TTC549 (cell line): ENCODE data around the gene DPEP2.
"Not testable (repeated sequence)": the region's sequence is repeated elsewhere in the genome, so short reads cannot be mapped to it uniquely, and the experiment has no call there.

Experiments used
- FAIRE-seq: peaks from 2 replicates; lab custom pipeline; 2012; peaks lifted over from hg19 to GRCh38; lab: Jason Lieb, UNC

The DPEP2 gene

GRCh38 chr16:67976205-67976604 is 23.1 kb downstream of the DPEP2 start:
- FAIRE-seq = no peak

GRCh38 chr16:67975321-67976105 is 23.8 kb downstream of the DPEP2 start:
- FAIRE-seq = no peak

GRCh38 chr16:67972285-67972684 is 27.0 kb downstream of the DPEP2 start:
- FAIRE-seq = not testable (repeated sequence)

GRCh38 chr16:67971111-67971510 is 28.2 kb downstream of the DPEP2 start:
- FAIRE-seq = no peak

- FAIRE-seq = no peak
These were observed 29.8 kb downstream of the DPEP2 start for GRCh38 chr16:67969254-67970039.

GRCh38 chr16:67968400-67969253 is 30.7 kb downstream of the DPEP2 start, which contains the start of gene SLC12A4:
Gene SLC12A4, minus strand, starts transcription at chr16:67968637. Its CDS starts 84 bp downstream, at chr16:67968553.
- no peak for FAIRE-seq

- no peak for FAIRE-seq
These were observed 31.3 kb downstream of the DPEP2 start for GRCh38 chr16:67967958-67968399.

GRCh38 chr16:67967183-67967957 is 31.9 kb downstream of the DPEP2 start:
- no peak for FAIRE-seq

- FAIRE-seq = no peak
These were observed 32.6 kb downstream of the DPEP2 start for GRCh38 chr16:67966549-67967182.

- no peak for FAIRE-seq
These were observed 33.4 kb downstream of the DPEP2 start for GRCh38 chr16:67965668-67966548.

GRCh38 chr16:67964477-67965131 is 34.7 kb downstream of the DPEP2 start:
- no peak for FAIRE-seq

- FAIRE-seq = no peak
These were observed 35.5 kb downstream of the DPEP2 start for GRCh38 chr16:67963662-67964321.

GRCh38 chr16:67963292-67963661 is 36.0 kb downstream of the DPEP2 start:
- FAIRE-seq = no peak

GRCh38 chr16:67962135-67962534 is 37.1 kb downstream of the DPEP2 start:
- FAIRE-seq = no peak

- no peak for FAIRE-seq
These were observed 37.7 kb downstream of the DPEP2 start for GRCh38 chr16:67961551-67961957.

- FAIRE-seq = no peak
These were observed 39.6 kb downstream of the DPEP2 start for GRCh38 chr16:67959536-67960329.

GRCh38 chr16:67957622-67958021 is 41.7 kb downstream of the DPEP2 start:
- FAIRE-seq = no peak
